Mesodermal cell (in vitro differentiated cells): ENCODE data around the gene CCN2. TPM values are rescaled to one million over a fixed set of nuclear protein-coding genes. Genes with fewer than 3 reads are reported as not detected.

ENCODE experiments used
- H3K27ac ChIP-seq: 2 replicates; pipeline ENCODE4 v1.7.0; 2013; ENCODE audit warnings: mild to moderate bottlenecking, low read depth, low read length, moderate library complexity; ENCODE audit not compliant: severe bottlenecking
- H3K36me3 ChIP-seq: 2 replicates; pipeline ENCODE4 v1.7.1; 2013; ENCODE audit warnings: mild to moderate bottlenecking, low read length, moderate library complexity; ENCODE audit not compliant: control insufficient read depth, insufficient read depth
- H3K4me1 ChIP-seq: one replicate; pipeline ENCODE4 v1.7.1; 2013; ENCODE audit warnings: mild to moderate bottlenecking, low read length; ENCODE audit not compliant: insufficient read depth, control insufficient read depth, poor library complexity, severe bottlenecking
- H3K4me3 ChIP-seq: 2 replicates; pipeline ENCODE4 v1.7.0; 2013; ENCODE audit warnings: low read length, control low read depth, mild to moderate bottlenecking; ENCODE audit not compliant: insufficient read depth, poor library complexity, severe bottlenecking; ENCODE audit errors: extremely low read depth
- H3K9me3 ChIP-seq: 2 replicates; pipeline ENCODE4 v1.7.1; 2013; ENCODE audit warnings: mild to moderate bottlenecking, low read length, moderate library complexity; ENCODE audit not compliant: control insufficient read depth
- WGBS, 2 experiments: methylation state at CpG; one replicate each; pipeline ENCODE4 v1.1.5; 2013; ENCODE audit warnings: missing lambda C conversion rate in 2 of 2; ENCODE audit not compliant: insufficient coverage in 2 of 2; 5-methylcytosine and 5-hydroxymethylcytosine counted together
- polyA plus RNA-seq, 2 experiments: library from polyadenylated mRNA; stranded (reverse); fragments of 50-300 nt; gene quantifications; one replicate each; pipeline ENCODE4 v1.2.3, GENCODE V29; 2013

CCN2 gene
- 241 TPM for polyA plus RNA-seq (2013, experiment 1 of 2)
- 195 TPM for polyA plus RNA-seq (2013, experiment 2 of 2)

DNA sequence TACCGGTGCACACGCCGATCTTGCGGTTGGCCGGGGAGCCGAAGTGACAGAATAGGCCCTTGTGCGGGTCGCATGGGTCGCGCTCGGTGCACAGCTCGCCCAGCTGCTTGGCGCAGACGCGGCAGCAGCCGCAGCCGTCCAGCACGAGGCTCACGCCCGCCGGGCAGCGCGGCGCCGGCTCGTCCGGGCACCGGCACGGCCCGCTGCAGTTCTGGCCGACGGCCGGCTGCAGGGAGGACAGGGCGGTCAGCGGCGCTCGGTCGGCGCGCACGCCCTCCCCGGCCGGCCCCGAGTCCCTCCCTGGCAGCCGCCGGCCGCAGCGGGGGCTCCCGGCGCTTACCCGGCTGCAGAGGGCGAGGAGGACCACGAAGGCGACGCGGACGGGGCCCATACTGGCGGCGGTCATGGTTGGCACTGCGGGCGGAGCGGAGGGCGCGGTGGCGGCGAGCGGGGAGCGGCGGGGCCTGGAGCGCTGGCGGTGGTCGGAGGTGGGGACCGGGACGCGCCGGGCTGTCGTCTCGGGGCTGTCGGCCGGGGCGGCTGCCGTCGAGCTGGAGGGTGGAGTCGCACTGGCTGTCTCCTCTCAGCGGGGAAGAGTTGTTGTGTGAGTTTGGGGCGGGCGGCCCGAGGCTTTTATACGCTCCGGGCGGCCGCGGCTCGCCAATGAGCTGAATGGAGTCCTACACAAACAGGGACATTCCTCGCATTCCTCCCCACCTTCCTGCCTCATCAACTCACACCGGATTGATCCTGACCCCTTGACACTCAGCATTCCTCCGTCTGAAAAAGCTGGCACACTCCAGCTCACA lies at the start of gene CCN2:
Gene CCN2, minus strand, starts transcription at position 606 of the 809 bp plus-strand sequence. Its CDS starts 200 bp downstream, at position 406.
- peaks cover 32% of the 10 kb centered on the region for H3K4me1 ChIP-seq
- no peaks in the 10 kb centered on the region for H3K9me3 ChIP-seq
- peaks cover 23% of the 10 kb centered on the region for H3K36me3 ChIP-seq
- peak within 1 kb of the TSS; percentile 73 for H3K4me3 ChIP-seq
- WGBS, 2 experiments = 0 to 1% methylated on average over 39 to 60 of the region's 97 CpGs
- H3K27ac ChIP-seq = peak within 1 kb of the TSS; percentile 94

DNA sequence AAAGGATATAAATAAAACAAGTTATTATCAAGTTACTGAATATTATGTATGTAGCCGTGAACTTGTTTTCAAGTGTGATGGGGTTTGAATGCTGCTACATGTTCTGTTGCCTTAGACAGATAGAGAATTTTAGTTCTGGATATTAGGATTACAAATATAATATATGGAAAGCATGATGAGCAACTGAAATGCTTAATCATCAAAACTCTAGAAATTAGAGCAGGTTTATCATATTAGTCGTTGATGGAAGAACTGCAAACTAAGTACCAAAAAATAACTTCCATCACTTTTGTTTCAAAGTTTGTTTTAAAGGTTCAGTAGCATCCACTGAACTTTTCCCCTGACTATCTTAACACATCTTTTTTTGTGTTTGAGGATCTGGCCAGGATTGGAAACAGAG lies 49.1 kb upstream of the CCN2 start:
- Histone ChIP-seq H3K9me3 (peaks cover 10% of the 10 kb centered on the region), H3K36me3 (no peaks in the 10 kb centered on the region), H3K4me3 (no peak overlapping the region), H3K27ac (no peak overlapping the region), H3K4me1 (no peaks in the 10 kb centered on the region)
- WGBS, 2 experiments = 100% methylated on average over 1 of the region's 2 CpGs; no CpG with 5 or more reads in 1 of the 2 experiments

GRCh38 chr6:131999545-132000146 lies 48.5 kb upstream of the CCN2 start:
- Histone ChIP-seq H3K4me1 (no peaks in the 10 kb centered on the region), H3K36me3 (no peaks in the 10 kb centered on the region), H3K4me3 (no peak overlapping the region), H3K27ac (no peak overlapping the region), H3K9me3 (peaks cover 10% of the 10 kb centered on the region)
- WGBS, 2 experiments = 82 to 100% methylated on average over 2 to 3 of the region's 4 CpGs

GRCh38 chr6:131998255-131998982 lies 47.2 kb upstream of the CCN2 start:
- 86% methylated on average over 5 to 8 of the region's 9 CpGs for WGBS, 2 experiments
- H3K36me3 ChIP-seq = no peaks in the 10 kb centered on the region
- H3K27ac ChIP-seq = no peak overlapping the region
- peaks cover 4% of the 10 kb centered on the region for H3K9me3 ChIP-seq
- no peak overlapping the region for H3K4me3 ChIP-seq
- H3K4me1 ChIP-seq = no peaks in the 10 kb centered on the region

GRCh38 chr6:131997429-131998153 lies 46.4 kb upstream of the CCN2 start:
- 95 to 97% methylated on average over 5 to 7 of the region's 7 CpGs for WGBS, 2 experiments
- H3K36me3 ChIP-seq = no peaks in the 10 kb centered on the region
- no peaks in the 10 kb centered on the region for H3K4me1 ChIP-seq
- H3K4me3 ChIP-seq = no peak overlapping the region
- H3K9me3 ChIP-seq = no peaks in the 10 kb centered on the region
- no peak overlapping the region for H3K27ac ChIP-seq

DNA sequence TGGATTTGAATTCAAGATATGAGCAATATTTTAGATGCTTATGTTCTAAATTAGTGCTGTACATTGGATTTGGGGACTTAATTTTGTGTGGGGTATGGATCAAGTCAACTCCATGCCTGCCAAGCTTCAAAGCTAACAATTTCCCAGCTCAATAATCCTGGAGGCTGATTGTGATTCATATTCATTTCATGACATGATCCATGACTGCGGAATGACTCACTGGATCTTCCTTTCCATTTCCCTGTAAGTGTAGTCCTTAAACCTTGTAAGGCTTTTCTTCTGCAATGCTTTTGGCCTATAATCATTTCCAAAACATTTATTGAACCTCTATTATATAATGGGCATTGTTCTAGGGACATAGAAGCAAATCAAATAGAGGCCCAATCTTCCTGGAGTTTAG lies 44.7 kb upstream of the CCN2 start:
- H3K4me3 ChIP-seq = no peak overlapping the region
- no peaks in the 10 kb centered on the region for H3K9me3 ChIP-seq
- H3K4me1 ChIP-seq = no peaks in the 10 kb centered on the region
- no peaks in the 10 kb centered on the region for H3K36me3 ChIP-seq
- 100% methylated on average over 1 of the region's 1 CpG; no CpG with 5 or more reads in 1 of the 2 experiments for WGBS, 2 experiments
- H3K27ac ChIP-seq = no peak overlapping the region

DNA sequence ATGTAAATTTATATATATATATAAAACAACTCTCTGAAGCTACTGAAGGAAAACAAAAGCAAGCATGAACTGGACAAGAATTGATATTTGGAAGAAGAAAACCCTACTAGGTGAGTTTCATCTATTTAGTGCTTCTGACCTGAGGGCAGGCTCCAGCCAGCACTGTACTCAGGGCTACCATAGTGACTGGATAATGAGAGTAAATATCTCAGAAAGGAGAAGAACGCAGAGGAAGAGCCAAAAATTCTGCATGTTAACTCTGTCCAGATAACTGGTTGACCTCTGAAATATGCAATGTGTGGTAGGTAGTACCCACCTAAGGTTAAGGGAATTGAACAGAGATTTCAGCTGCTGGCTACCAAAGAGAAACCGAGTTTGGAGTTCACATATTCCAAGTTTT lies 41.4 kb upstream of the CCN2 start:
- H3K27ac ChIP-seq = no peak overlapping the region
- H3K4me1 ChIP-seq = no peaks in the 10 kb centered on the region
- H3K9me3 ChIP-seq = no peaks in the 10 kb centered on the region
- no peak overlapping the region for H3K4me3 ChIP-seq
- H3K36me3 ChIP-seq = no peaks in the 10 kb centered on the region
- 78 to 100% methylated on average over 1 of the region's 2 CpGs for WGBS, 2 experiments

GRCh38 chr6:131989036-131989435 lies 37.9 kb upstream of the CCN2 start:
- Histone ChIP-seq H3K4me3 (no peak overlapping the region), H3K9me3 (no peaks in the 10 kb centered on the region), H3K36me3 (no peaks in the 10 kb centered on the region), H3K4me1 (no peaks in the 10 kb centered on the region), H3K27ac (no peak overlapping the region)
- WGBS, 2 experiments = 100% methylated on average over 1 of the region's 4 CpGs; no CpG with 5 or more reads in 1 of the 2 experiments

- Histone ChIP-seq H3K27ac (no peak overlapping the region), H3K36me3 (no peaks in the 10 kb centered on the region), H3K4me1 (peaks cover 8% of the 10 kb centered on the region), H3K4me3 (no peak overlapping the region), H3K9me3 (no peaks in the 10 kb centered on the region)
- WGBS, 2 experiments = no CpG with 5 or more reads among the region's 2 CpGs
These were observed 31.6 kb upstream of the CCN2 start for GRCh38 chr6:131982740-131983259.

DNA sequence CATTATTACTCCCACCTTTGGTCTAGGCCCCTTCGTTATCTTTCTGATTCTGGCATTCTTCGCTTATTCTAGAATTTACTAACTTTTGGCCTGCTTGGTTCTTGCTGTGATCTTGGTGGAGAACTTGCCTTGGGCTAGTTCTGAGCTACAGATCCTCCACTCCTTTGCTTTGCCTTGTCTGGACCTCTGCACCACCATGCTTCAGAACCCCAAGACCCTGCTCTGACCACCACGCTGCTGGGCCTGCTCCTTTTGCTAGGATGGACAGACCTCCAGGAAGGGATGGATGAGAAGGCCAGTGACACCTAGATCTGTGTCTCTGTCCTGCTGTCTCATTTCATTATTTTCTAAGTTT lies 30.4 kb upstream of the CCN2 start:
- no peak overlapping the region for H3K4me3 ChIP-seq
- H3K9me3 ChIP-seq = no peaks in the 10 kb centered on the region
- H3K27ac ChIP-seq = no peak overlapping the region
- H3K4me1 ChIP-seq = peaks cover 12% of the 10 kb centered on the region
- no peaks in the 10 kb centered on the region for H3K36me3 ChIP-seq
- 100% methylated on average over 3 of the region's 3 CpGs; no CpG with 5 or more reads in 1 of the 2 experiments for WGBS, 2 experiments
